Measurements from ENCODE around the gene UFD1. TPM values are rescaled to one million over a fixed set of nuclear protein-coding genes. Genes with fewer than 3 reads are reported as not detected.

The UFD1 gene
- total and polyA plus RNA-seq, 9 of the 15 experiments (the other 6 are each of a cell fraction or from before 2014, with no cell fraction given) = 238 to 645 (median 363) TPM

- TF ChIP-seq CLOCK (CRISPR knock-in tag; IDR thresholded peaks at IDR 0.05; ENCODE audit: borderline replicate concordance) (no peak), SAFB (IDR thresholded peaks at IDR 0.05; ENCODE audit: borderline replicate concordance, low read depth, low read length) (no peak), DACH1 (IDR thresholded peaks at IDR 0.05; ENCODE audit: partially characterized antibody) (no peak), FOXJ3 (CRISPR knock-in tag; IDR thresholded peaks at IDR 0.05) (no peak), NFE2L1 (tag; IDR thresholded peaks at IDR 0.05; ENCODE audit: borderline replicate concordance, low read depth) (no peak), REST (IDR thresholded peaks at IDR 0.05; ENCODE audit: borderline replicate concordance) (no peak), REST (CRISPR knock-in tag; IDR thresholded peaks at IDR 0.05; ENCODE audit: low read depth) (no peak), GTF2B (IDR thresholded peaks at IDR 0.05; ENCODE audit: extremely low read depth, insufficient read length) (no peak), GATAD2A (IDR thresholded peaks at IDR 0.05) (no peak), NFRKB (IDR thresholded peaks at IDR 0.05; ENCODE audit: low read depth) (no peak), NR3C1 (CRISPR knock-in tag; IDR thresholded peaks at IDR 0.05) (no peak), NBN (IDR thresholded peaks at IDR 0.05; ENCODE audit: low read depth) (no peak), CREB1 (IDR thresholded peaks at IDR 0.05) (peak; percentile 74), CREB1 (CRISPR knock-in tag; IDR thresholded peaks at IDR 0.05) (no peak), NUFIP1 (IDR thresholded peaks at IDR 0.05; ENCODE audit: partially characterized antibody) (no peak), BMI1 (IDR thresholded peaks at IDR 0.05; ENCODE audit: low read length) (no peak), ZNF695 (CRISPR knock-in tag; IDR thresholded peaks at IDR 0.05) (no peak), ARHGAP35 (IDR thresholded peaks at IDR 0.05; ENCODE audit: partially characterized antibody) (no peak)
Measured at GRCh38 chr22:19407649-19408606, 71.1 kb downstream of the UFD1 start (continued).
